Measurements from ENCODE around the gene GPC3. TPM values are rescaled to one million over a fixed set of nuclear protein-coding genes. Genes with fewer than 3 reads are reported as not detected.

Gene GPC3
- total RNA-seq, 6 donors from 2014 or later: 9.4 to 111 (median 57.6) TPM

GRCh38 chrX:133495464-133496391 is 489.7 kb downstream of the GPC3 start:
- Histone ChIP-seq H3K4me3 (no peak overlapping the region), H3K27ac (no peak overlapping the region), H3K9me3 (no peaks in the 10 kb centered on the region), H3K27me3 (no peaks in the 10 kb centered on the region), H3K36me3 (no peaks in the 10 kb centered on the region), H3K4me1 (no peaks in the 10 kb centered on the region)
- WGBS, 2 donors: 43 to 49% methylated on average over 13 to 16 of the region's 16 CpGs
- TF ChIP-seq POLR2A (IDR thresholded peaks at IDR 0.05) (no peak), EP300 (IDR thresholded peaks at IDR 0.05) (no peak), POLR2AphosphoS5 (IDR thresholded peaks at IDR 0.05) (no peak), CTCF (IDR thresholded peaks at IDR 0.05) (no peak)
- peak in 1 of 2 donors; percentile 80 for ATAC-seq (ENCODE audit: low FRiP score in 2 of 2)
- DNase-seq: no peak

- no peaks in the 10 kb centered on the region for H3K4me1 ChIP-seq
- H3K27ac ChIP-seq: no peak overlapping the region
- H3K27me3 ChIP-seq: no peaks in the 10 kb centered on the region
- TF ChIP-seq EP300 (IDR thresholded peaks at IDR 0.05): no peak
- no peak for TF ChIP-seq POLR2AphosphoS5 (IDR thresholded peaks at IDR 0.05)
- no peak for TF ChIP-seq CTCF (IDR thresholded peaks at IDR 0.05)
- TF ChIP-seq POLR2A (IDR thresholded peaks at IDR 0.05): no peak
- WGBS, 2 donors: 80 to 100% methylated on average over 2 to 4 of the region's 4 CpGs
- no peaks in the 10 kb centered on the region for H3K9me3 ChIP-seq
- ATAC-seq (ENCODE audit: low FRiP score in 2 of 2) (no peak), DNase-seq (no peak)
- no peak overlapping the region for H3K4me3 ChIP-seq
- H3K36me3 ChIP-seq: no peaks in the 10 kb centered on the region
These were observed 492.0 kb downstream of the GPC3 start for GRCh38 chrX:133493366-133493765.

GRCh38 chrX:133490955-133491354 is 494.4 kb downstream of the GPC3 start:
- no peak overlapping the region for H3K27ac ChIP-seq
- H3K27me3 ChIP-seq: no peaks in the 10 kb centered on the region
- TF ChIP-seq CTCF (IDR thresholded peaks at IDR 0.05): no peak
- TF ChIP-seq POLR2AphosphoS5 (IDR thresholded peaks at IDR 0.05): no peak
- no peak for TF ChIP-seq EP300 (IDR thresholded peaks at IDR 0.05)
- TF ChIP-seq POLR2A (IDR thresholded peaks at IDR 0.05): no peak
- DNase-seq (no peak), ATAC-seq (ENCODE audit: low FRiP score in 2 of 2) (no peak)
- H3K9me3 ChIP-seq: no peaks in the 10 kb centered on the region
- no peak overlapping the region for H3K4me3 ChIP-seq
- 71 to 80% methylated on average over 1 of the region's 1 CpG for WGBS, 2 donors
- H3K4me1 ChIP-seq: no peaks in the 10 kb centered on the region
- H3K36me3 ChIP-seq: no peaks in the 10 kb centered on the region

Small RNA genes lying within 50 kb of the gene (small RNA-seq; reads per million reads assigned to genes)
- 0 reads per million in 4 donors for gene RNU6-203P
